ENCODE data around the gene ZNF385B.

Gene ZNF385B

DNA sequence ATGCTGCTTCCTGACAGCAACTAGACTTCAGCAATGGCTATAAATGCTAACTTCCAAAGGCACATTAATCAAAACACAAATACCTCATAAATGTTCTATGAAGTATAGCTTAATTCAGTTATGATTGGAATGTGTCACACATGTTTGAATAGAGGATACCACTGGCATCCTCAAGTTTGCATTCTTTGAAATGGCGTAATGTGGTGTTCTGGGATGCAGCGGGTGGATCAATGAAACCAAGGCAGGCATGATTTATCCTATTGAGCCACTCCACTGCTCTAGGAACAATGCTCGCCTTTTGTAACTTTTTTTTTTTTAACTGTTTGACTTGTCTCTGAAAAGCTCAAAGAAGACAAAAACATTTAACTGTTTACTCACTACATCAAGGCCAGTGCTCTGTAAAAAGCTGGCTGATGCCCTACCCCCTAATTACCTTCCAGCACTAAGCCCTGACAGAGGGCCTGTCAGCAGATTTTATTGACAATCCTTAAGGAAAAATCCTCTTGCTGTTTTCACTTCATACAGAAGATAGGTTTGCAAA is 318.0 kb downstream of the ZNF385B start:
- peak; percentile 21 for DNase-seq

- DNase-seq = no peak
Measured at GRCh38 chr2:179541586-179541985, 319.8 kb downstream of the ZNF385B start.

GRCh38 chr2:179539124-179539511 is 322.3 kb downstream of the ZNF385B start:
- DNase-seq = no peak

GRCh38 chr2:179538406-179539123 is 322.8 kb downstream of the ZNF385B start:
- DNase-seq = no peak

DNA sequence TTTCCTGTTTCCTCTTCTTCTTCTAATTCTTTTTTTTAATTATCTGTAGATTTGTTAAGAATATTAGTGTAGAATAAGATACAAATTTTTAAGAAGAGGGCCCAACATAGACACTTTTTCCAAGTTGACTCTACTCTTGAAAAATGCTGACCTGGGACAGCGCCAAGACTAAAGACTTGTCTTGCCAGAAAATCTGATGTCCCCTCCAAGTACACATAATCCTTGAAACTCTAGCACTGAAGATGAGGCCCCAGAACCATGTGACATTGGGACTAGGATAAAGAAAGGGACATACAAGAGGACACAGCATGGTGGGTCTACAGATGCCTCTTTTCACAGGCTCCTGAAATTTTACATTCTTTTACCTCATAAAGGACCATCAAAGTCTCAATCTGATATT is 325.2 kb downstream of the ZNF385B start:
- no peak for DNase-seq

- DNase-seq = no peak
Measured at GRCh38 chr2:179533875-179534274, 327.5 kb downstream of the ZNF385B start.

GRCh38 chr2:179532863-179533278 is 328.5 kb downstream of the ZNF385B start:
- peak; percentile 45 for DNase-seq

DNA sequence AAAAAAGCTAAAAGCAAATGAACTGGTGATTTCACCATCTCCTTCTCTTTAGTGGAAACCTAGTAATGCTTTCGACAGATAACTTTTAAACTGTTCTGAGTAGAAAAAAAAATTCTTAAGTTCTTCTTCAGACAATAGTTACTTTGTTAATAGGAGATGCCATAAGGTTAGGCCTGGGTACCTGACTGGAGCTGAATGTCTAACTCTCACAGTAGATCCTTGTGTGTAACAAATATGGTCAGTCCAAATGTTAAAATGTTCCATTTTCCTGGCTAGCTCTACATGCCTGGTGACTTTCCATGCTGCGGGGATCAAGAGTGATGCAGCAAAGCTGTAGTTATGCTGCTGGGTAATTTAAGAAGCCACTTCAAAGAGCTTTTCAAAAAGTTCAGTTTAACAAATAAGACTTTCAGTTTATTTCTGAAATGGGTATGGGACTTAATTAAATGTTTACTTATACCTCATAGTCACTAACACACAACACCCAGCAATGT is 332.8 kb downstream of the ZNF385B start:
- DNase-seq = no peak

- no peak for DNase-seq
Measured at GRCh38 chr2:179525340-179525739, 336.1 kb downstream of the ZNF385B start.

- no peak for DNase-seq
Measured at GRCh38 chr2:179524809-179525339, 336.5 kb downstream of the ZNF385B start.

DNA sequence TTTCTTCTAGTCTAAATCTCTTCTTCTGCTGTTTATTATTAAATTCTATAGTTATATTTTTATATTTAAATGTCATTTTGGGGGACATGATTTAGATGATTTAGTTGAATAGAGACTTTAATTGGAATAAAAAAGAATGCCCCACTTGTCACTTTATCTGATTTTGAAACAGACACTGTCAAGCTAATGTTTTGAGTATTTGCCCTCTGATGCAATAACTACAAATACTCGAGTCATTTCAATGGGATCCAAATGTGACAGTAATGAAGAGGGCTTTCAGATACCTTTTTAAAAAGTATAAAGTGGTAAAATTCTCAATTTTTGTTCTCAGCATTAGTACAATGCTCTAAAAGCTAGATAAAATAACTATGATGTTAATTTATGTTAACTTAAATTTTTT is 339.5 kb downstream of the ZNF385B start:
- no peak for DNase-seq

DNA sequence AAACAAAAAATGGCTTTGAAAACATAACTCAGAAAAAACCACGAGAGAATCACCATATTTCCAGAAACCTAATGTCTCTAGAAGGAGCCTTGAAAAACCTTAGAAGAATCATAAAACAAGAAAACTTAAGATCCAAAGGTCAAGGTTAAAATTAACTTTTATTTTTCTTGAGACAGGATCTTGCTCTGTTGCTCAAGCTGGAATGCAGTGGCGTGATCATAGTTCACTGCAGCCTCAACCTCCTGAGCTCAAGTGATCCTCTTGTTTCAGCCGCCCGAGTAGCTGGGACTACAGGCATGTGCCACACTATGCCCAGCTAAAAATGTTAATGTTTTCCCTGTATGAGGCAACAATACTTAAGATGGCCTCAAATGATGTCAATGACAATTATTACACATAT is 342.6 kb downstream of the ZNF385B start:
- DNase-seq = no peak

GRCh38 chr2:179513181-179513580 is 348.2 kb downstream of the ZNF385B start:
- DNase-seq = no peak

DNA sequence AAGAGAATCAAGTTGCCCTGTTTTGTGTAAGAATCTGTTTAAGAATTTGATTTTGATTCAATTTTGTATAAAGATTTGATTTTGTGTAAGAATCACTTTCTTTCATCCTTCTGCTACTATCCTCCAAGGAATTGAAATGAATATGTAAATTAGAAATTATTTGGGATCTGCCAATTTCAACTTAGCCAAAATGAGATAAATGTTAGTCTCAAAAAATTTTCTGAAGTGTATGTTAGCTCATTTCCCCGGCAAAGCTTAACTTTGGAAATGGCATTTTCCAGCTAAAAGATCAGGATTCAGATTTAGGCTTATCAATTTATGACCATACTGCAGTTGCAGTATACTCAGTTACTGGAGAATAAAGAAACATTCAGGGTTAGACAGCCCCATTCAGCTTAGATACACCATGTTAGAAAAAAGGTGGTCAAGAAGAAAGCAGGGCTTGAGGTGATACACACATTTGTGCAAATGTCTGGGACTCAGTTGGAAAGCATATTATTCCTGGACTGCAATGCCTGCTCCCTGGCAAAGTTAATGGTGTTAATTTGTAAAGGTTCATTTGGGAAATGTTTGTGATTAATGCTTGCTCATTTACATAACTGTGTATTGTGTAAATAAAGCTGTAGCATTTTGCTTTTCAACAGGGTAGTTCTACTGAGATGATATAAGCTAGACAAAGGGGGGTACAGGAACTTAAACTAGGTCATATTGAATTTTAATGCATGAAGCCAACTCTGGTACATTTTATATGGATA is 349.0 kb downstream of the ZNF385B start:
- DNase-seq = no peak

DNA sequence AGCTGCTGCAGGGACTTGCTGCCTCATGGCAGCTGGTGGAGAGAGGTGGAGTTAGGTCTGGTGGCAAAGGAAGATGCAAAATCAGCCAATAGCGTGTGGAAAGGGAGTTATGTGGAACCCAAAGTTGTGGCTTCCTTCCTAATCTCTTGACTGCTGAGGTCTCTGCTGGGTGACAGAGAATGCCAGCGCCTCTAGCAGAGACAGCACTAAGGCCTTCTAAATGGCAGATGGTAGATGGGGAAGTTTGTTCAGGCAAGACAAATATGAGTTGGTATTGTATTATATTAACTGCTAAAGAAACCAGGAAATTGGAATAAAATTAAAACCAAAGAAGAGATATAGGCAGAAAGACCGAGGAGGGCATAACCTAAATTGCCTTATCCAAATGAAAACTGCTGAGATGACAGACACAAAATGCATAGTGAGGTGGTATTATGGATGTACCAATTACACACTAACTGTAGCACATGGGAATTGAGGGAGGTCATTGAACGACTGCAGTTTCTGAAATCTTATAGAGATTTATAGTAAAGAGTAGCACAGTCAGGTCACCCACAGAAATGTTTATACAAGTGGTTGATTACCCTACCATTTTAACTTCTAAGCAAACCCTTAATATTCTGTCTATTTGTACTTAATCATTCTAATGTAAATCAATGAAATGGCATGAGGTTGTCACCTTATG is 350.2 kb downstream of the ZNF385B start:
- DNase-seq = no peak

DNA sequence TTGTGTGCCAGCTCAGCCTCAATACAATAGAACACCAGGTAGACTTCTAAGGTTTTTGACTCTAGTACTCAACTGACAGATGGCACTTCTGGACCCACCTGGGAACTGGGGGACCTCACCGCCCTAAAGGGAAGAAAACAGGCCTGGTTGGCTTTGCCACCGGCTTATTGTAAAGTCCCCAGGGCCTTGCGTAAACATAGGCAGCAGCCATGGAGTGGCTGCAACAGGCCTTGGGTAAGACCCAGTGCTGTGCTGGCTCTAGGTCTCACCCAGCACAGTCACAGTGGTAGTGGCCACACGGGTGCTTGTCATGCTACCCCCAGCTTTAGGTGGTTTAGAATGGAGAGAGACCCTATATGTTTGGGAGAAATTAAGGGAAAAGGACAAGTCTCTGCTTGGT is 366.1 kb downstream of the ZNF385B start:
- no peak for DNase-seq

DNA sequence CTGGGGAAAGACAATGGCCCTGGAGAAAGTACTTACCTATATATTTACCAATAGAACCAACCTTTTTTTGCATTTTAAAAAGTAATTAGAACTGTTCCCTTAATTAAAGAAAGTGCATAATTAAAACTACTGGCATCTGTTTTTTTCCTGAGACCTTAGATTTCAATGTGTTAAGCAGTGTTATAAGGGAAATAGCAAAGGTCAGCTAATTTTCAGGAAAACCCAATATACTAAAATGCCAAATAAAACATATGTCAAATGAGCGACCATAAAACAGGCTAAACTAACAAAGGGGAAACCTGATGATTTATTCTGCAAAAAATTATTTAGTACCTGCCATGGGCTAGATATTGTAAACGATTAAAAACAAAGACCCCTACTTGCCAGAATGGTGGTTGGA is 372.8 kb downstream of the ZNF385B start:
- no peak for DNase-seq

- no peak for DNase-seq
Measured at GRCh38 chr2:179487010-179487731, 374.2 kb downstream of the ZNF385B start.

- no peak for DNase-seq
Measured at GRCh38 chr2:179483131-179483530, 378.3 kb downstream of the ZNF385B start.

- no peak for DNase-seq
Measured at GRCh38 chr2:179479947-179480346, 381.5 kb downstream of the ZNF385B start.

DNA sequence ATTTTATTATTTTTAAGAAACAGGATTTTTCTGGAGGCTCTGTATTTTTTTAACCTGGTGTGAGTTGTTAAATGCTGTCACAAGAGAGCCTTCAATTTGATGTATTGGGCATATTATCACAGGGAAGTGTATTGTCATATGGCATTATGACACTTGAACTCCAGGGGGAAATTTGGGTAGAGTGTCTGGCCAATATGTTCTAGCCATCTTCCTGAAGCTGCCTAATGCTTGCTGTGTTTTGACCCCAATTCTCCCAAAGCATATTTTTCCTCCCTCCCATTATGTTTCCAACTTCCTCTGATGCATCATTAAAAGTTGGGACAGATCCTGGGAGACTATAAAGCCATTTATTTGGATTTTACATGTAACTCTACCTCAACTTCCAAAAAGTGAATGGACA is 382.6 kb downstream of the ZNF385B start:
- no peak for DNase-seq

DNA sequence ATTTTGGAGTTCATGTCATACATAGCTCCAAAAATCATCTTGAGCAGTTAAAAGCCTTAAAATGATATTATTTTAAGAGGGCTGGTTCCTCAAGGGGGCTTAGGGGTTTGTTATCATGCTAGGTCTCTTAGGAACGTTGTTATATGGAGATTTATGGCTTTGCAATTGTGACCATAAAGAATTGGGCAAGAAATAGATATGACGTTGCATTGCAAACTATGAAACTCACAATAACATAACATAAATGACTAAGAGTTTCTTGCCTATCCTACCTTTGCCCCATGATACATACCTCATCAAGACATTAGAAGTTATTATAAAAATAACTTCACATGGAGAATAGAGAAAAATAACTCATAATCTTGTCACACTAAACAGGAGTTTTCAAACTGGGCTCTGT is 390.4 kb downstream of the ZNF385B start:
- no peak for DNase-seq
